Epithelial cell of proximal tubule (primary cell): ENCODE measurements around the gene EFCC1. TPM values are rescaled to one million over a fixed set of nuclear protein-coding genes. Genes with fewer than 3 reads are reported as not detected.

Experiments
- DNase-seq: peaks from one replicate; pipeline ENCODE4 v3.0.0-alpha.2; 2011; ENCODE audit warnings: low read depth
- H3K4me3 ChIP-seq: 2 replicates; pipeline ENCODE4 v1.5.1; 2011; ENCODE audit warnings: low read depth, mild to moderate bottlenecking, low read length
- total RNA-seq: library from RNA; depleted of rRNA; stranded (reverse); fragments of >200 nt; gene quantifications from 2 replicates; pipeline ENCODE4 v1.2.3, GENCODE V29; 2015
- TF ChIP-seq, protein P1 (sequence below): conservative IDR thresholded peaks from 2 replicates; pipeline ENCODE4 v1.5.1; 2012; ENCODE audit warnings: low read depth, mild to moderate bottlenecking, low read length

The EFCC1 gene, protein sequence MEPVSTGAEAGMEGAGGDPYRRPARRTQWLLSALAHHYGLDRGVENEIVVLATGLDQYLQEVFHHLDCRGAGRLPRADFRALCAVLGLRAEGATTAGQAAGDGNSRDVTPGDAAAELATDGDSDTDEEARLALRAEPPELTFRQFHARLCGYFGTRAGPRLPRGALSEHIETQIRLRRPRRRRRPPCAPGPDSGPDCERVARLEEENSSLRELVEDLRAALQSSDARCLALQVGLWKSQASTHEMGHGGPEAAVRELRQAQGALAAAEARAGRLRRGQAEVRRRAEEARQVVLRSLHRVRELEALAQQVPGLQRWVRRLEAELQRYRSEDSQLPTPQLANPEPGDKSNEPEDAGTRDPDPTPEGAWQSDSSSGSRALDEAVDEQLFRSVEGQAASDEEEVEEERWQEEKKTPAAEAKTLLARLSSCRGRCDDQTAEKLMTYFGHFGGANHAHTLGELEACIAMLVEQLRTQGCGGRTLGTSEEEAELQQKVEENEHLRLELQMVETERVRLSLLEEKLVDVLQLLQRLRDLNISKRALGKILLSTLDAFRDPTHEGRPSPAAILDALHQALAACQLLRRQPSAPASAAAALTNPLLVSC
- not detected in 2 replicates for total RNA-seq

DNA sequence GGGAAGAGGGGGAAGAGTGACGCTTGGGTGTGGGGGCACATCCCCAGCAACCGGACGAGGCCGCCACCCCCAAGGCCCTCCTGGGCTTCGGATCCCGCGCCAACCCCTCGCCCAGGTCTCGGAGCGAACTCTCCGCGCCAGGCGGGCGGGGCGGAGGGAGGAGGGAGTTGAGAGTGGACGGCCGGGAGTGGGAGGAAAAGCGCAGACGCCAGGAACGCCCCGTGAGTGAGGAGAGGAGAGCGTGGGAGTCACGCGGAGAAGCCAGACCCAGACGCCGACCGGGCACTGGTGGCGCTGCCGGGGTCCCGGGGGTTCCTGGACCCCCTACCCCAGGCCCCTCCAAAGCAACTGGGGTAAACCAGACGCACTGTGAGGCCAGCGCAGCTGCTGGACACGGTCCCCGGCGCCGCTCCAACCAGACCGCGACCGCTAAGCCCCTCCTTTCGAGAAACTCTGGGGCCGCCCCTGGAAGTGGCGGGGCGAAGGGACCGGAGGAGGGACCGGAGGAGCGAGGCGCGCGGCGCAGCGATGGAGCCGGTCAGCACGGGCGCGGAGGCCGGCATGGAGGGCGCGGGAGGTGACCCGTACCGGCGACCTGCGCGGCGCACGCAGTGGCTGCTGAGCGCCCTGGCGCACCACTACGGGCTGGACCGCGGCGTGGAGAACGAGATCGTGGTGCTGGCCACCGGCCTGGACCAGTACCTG is at the start of gene EFCC1:
Gene EFCC1 (plus strand): TSS at position 204 of the 705 bp plus-strand sequence. CDS start 325 bp downstream, at position 529.
- TF ChIP-seq, protein P1, sequence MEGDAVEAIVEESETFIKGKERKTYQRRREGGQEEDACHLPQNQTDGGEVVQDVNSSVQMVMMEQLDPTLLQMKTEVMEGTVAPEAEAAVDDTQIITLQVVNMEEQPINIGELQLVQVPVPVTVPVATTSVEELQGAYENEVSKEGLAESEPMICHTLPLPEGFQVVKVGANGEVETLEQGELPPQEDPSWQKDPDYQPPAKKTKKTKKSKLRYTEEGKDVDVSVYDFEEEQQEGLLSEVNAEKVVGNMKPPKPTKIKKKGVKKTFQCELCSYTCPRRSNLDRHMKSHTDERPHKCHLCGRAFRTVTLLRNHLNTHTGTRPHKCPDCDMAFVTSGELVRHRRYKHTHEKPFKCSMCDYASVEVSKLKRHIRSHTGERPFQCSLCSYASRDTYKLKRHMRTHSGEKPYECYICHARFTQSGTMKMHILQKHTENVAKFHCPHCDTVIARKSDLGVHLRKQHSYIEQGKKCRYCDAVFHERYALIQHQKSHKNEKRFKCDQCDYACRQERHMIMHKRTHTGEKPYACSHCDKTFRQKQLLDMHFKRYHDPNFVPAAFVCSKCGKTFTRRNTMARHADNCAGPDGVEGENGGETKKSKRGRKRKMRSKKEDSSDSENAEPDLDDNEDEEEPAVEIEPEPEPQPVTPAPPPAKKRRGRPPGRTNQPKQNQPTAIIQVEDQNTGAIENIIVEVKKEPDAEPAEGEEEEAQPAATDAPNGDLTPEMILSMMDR, result no peak
- H3K4me3 ChIP-seq, result no peak within 1 kb of the TSS
- DNase-seq, result no peak

DNA sequence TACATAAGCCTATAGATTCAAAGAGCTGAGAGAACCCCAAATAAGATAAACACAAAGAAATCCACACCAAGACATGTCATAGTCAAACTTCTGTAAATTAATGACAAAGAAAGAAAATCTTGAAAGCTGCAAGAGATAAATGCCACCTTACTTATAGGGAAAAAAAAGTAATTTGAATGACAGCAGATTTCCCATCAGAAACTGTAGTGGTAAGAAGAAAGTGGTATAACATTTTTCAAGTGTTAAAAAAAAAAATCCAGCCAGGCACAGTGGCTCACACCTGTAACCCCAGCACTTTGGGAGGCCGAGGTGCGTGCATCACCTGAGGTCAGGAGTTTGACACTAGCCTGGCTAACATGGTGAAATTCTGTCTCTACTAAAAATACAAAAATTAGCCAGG is 44.7 kb upstream of the EFCC1 start:
- no peak for DNase-seq
- TF ChIP-seq, protein P1, result no peak
- H3K4me3 ChIP-seq, result no peak overlapping the region

DNA sequence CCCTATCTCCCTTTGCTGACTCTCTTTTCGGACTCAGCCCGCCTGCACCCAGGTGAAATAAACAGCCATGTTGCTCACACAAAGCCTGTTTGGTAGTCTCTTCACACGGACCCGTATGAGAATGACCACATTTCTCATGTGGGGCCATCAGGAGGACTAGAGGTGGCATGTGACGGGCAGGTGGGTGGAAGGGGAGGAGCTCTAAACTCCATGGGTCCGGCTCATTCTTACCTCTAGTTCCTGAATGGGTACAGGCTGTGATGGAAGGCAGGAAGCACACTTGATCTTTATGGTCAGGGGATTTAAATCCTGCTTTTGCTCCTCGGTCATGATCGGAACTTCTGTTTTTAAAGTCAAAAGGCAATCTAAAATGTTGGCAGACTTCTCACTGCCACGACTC is 35.8 kb upstream of the EFCC1 start:
- TF ChIP-seq, protein P1, result no peak
- no peak for DNase-seq
- H3K4me3 ChIP-seq, result no peak overlapping the region

DNA sequence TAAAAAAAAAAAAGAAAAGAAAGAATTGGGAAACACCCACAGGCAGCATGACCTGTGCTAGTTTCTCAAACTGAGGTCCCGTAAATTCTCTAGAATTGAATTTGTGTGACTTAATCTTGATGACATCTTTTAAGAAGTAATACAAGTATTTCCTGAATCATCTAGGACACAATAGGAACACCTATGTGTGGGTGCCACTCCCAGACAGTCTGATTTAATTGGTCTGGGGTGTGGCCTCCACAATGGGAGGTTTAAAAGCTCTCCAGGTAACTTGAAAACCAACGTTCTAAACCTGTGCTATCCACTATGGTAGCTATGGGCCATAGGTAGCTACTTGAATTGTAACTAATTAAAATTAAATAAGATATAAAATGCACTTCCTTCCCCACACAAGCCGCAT is 35.3 kb upstream of the EFCC1 start:
- H3K4me3 ChIP-seq, result no peak overlapping the region
- TF ChIP-seq, protein P1, result no peak
- DNase-seq, result no peak

DNA sequence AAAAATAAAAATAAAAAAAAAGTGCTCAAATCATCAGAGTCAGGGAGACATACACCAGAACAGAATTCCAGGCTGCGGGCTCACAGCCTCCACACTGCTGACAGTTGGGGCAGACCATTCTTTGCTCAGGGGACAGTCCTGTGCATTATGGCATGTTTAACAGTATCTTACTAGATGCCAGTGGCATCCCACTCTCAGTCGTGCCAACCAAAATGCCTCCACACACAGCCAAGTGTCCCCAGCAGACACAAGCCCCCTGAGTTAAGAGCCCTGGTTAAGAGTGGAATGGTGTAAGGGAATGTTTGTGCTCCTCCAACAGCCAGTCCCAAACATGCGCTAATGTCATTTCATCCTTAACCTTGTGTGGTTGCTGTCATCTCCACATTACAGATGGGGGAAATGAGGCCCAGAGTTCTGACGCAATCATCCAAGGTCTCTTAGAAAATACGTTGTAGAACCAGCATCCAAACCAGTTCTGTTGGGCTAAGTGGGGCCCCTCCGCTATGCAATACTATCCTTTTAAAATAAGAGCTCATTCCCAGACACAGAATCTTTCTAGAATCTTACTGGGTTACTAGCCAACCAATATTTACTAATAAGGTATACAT is 33.3 kb upstream of the EFCC1 start:
- TF ChIP-seq, protein P1, result no peak
- DNase-seq, result no peak
- no peak overlapping the region for H3K4me3 ChIP-seq

DNA sequence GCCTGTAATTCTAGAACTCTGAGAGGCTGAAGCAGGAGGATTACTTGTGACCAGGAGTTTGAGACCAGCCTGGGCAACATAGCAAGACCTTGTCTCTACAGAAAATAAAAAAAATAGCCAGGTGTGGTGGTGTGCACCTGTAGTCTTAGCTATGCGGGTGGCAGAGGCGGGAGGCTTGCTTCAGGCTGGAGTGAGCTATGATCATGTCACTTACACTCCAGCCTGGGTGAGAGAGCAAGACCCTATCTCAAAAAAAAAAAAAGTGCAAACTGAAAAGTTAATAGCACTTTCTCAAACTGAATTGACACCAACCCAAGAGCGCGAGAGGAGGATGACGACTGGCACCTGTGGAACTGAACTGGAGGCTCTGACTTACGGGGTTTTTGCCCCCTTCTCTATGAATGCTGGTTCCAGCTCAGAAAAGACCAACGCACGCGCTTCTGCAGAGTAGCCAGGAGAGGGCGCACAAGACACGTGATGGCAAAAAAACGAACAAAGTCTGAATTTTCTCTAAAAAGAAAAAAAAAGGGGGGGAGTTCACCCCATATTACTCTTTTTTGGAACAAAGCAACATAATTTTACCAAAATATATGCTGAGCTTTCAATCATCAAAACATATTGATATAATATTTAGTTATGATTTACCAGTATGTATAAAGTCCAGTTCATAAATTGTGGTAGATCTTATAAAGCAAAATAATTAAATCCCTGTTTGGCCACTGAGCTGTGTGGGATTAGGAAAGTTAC is 30.9 kb upstream of the EFCC1 start:
- no peak for DNase-seq

More for the DNA sequence above, 30.9 kb upstream of the EFCC1 start:
- TF ChIP-seq, protein P1, result peak; percentile 89
- no peak overlapping the region for H3K4me3 ChIP-seq
